Skeletal muscle tissue (tissue), 4 donors: ENCODE data around the gene TNRC6C. TPM values are rescaled to one million over a fixed set of nuclear protein-coding genes. Genes with fewer than 3 reads are reported as not detected.

Source experiments
- H3K27ac ChIP-seq: one replicate; pipeline ENCODE4 v1.7.0; 2013; ENCODE audit warnings: mild to moderate bottlenecking, low read depth, low read length, inconsistent platforms
- H3K27me3 ChIP-seq, 3 donors: one replicate each; pipeline ENCODE4 v1.7.0; 2013; ENCODE audit warnings: low read length in 3 of 3; ENCODE audit not compliant: control insufficient read depth in 3 of 3, insufficient read depth in 3 of 3
- H3K36me3 ChIP-seq, 3 donors: one replicate each; pipeline ENCODE4 v1.7.0; 2013; ENCODE audit warnings: low read length in 3 of 3; ENCODE audit not compliant: control insufficient read depth in 3 of 3, insufficient read depth in 3 of 3
- H3K4me1 ChIP-seq, 3 donors: one replicate each; pipeline ENCODE4 v1.7.0; 2013; ENCODE audit warnings: low read length in 3 of 3, mild to moderate bottlenecking in 3 of 3; ENCODE audit not compliant: control insufficient read depth in 3 of 3, insufficient read depth in 3 of 3
- H3K4me3 ChIP-seq, 3 donors: one replicate each; pipeline ENCODE4 v1.7.0; 2013; ENCODE audit warnings: low read length in 3 of 3
- H3K9ac ChIP-seq, 3 donors: one replicate each; pipeline ENCODE4 v1.7.0; 2013; ENCODE audit warnings: low read length in 3 of 3, mild to moderate bottlenecking in 3 of 3, moderate library complexity in 2 of 3, low read depth in 1 of 3
- H3K9me3 ChIP-seq, 3 donors: one replicate each; pipeline ENCODE4 v1.7.0; 2013; ENCODE audit warnings: low read length in 3 of 3; ENCODE audit not compliant: control insufficient read depth in 3 of 3
- total RNA-seq: library from RNA; depleted of rRNA; stranded (reverse); fragments of >200 nt; gene quantifications from one replicate; pipeline ENCODE4 v1.2.3, GENCODE V29; 2014
- donor health status: Osteomylitis.

Gene TNRC6C
- total RNA-seq, 1 donor from 2014 or later = 12.5 TPM

- Histone ChIP-seq H3K4me1 (peaks cover 20 to 44% (median 30%) of the 10 kb centered on the region in 3 donors), H3K9me3 (no peaks in the 10 kb centered on the region), H3K4me3 (peak overlapping the region in 2 of 3 donors; percentile 2 to 59), H3K27ac (peak overlapping the region; percentile 45), H3K9ac (peak overlapping the region; percentile 0 to 22 (median 18)), H3K27me3 (no peaks in the 10 kb centered on the region), H3K36me3 (no peaks in the 10 kb centered on the region)
Observed at GRCh38 chr17:77995146-77995852, 36.8 kb downstream of the TNRC6C start.

DNA sequence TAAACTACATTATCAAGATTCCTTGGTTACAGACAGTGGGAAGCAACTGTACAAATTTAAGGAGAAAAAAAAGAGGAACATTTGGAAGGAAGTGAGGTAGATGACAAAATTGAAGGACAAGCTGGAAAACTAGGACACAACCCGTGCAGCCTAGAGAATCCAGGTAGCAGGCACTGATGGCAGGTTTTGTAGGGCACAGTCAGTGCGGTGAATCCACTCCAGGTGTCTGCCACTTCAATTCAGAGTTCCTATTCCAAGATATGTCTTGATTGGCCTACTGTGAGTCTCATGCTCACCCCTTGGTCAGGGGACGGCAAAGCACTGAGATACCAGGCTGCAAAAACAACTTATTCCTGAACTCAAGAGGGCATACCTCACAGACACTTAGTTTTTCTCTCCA is 37.8 kb downstream of the TNRC6C start:
- no peaks in the 10 kb centered on the region for H3K9me3 ChIP-seq
- peak overlapping the region in 1 of 3 donors; percentile 28 for H3K9ac ChIP-seq
- H3K27me3 ChIP-seq = no peaks in the 10 kb centered on the region
- peaks cover 24 to 47% (median 34%) of the 10 kb centered on the region in 3 donors for H3K4me1 ChIP-seq
- H3K27ac ChIP-seq = peak overlapping the region; percentile 3
- H3K4me3 ChIP-seq = no peak overlapping the region
- H3K36me3 ChIP-seq = no peaks in the 10 kb centered on the region

GRCh38 chr17:77999413-78000173 is 41.1 kb downstream of the TNRC6C start:
- Histone ChIP-seq H3K27me3 (no peaks in the 10 kb centered on the region), H3K27ac (no peak overlapping the region), H3K4me1 (peaks cover 30 to 44% (median 38%) of the 10 kb centered on the region in 3 donors), H3K4me3 (no peak overlapping the region), H3K9ac (no peak overlapping the region), H3K36me3 (no peaks in the 10 kb centered on the region), H3K9me3 (no peaks in the 10 kb centered on the region)

DNA sequence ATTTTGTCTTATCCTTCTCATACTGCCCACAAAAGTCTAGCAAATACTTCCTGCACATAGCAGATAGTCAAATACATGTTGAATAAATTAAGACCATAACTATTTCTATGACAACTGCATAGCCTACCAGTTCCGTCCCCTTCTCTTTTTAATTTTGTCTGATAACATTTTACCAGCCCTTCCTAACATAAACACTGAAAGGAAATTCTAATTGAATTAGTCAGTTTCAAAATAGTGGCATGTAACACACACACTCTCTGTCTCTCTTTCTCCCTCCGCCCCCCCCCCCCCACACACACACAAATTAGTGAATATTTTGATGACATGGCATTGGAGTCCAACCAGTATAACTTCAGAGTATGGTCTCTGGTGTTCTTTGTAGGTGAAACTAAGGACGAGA is 41.8 kb downstream of the TNRC6C start:
- Histone ChIP-seq H3K4me3 (no peak overlapping the region), H3K9ac (no peak overlapping the region), H3K4me1 (peaks cover 23 to 37% (median 31%) of the 10 kb centered on the region in 3 donors), H3K27ac (no peak overlapping the region), H3K27me3 (no peaks in the 10 kb centered on the region), H3K36me3 (peaks cover 0 to 3% (median 0%) of the 10 kb centered on the region in 3 donors), H3K9me3 (no peaks in the 10 kb centered on the region)

GRCh38 chr17:78001182-78001581 is 42.7 kb downstream of the TNRC6C start:
- H3K9ac ChIP-seq = no peak overlapping the region
- peaks cover 14 to 28% (median 22%) of the 10 kb centered on the region in 3 donors for H3K4me1 ChIP-seq
- no peak overlapping the region for H3K4me3 ChIP-seq
- no peak overlapping the region for H3K27ac ChIP-seq
- peaks cover 0 to 7% (median 0%) of the 10 kb centered on the region in 3 donors for H3K36me3 ChIP-seq
- no peaks in the 10 kb centered on the region for H3K9me3 ChIP-seq
- no peaks in the 10 kb centered on the region for H3K27me3 ChIP-seq

DNA sequence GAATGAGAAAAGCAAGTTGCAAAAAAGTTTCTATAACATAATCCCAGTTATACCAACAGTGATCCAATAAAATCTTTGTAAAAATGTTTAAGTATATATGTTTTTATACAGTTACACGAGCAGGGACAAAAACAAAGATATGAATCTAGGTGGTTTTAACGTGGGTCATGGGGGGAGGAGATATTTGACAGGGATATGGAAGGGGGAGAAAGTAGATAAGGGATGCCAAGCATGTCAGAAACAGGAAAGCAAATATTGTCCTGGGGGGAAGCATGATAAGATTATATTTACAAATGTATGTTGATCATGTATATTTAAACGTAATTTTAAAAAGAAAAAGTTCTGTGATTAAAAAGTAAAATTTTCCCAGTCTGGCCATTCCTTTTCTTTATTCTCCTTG is 43.1 kb downstream of the TNRC6C start:
- H3K27me3 ChIP-seq = no peaks in the 10 kb centered on the region
- H3K9ac ChIP-seq = no peak overlapping the region
- H3K27ac ChIP-seq = no peak overlapping the region
- H3K4me1 ChIP-seq = peaks cover 11 to 24% (median 19%) of the 10 kb centered on the region in 3 donors
- no peaks in the 10 kb centered on the region for H3K9me3 ChIP-seq
- no peak overlapping the region for H3K4me3 ChIP-seq
- peaks cover 0 to 7% (median 0%) of the 10 kb centered on the region in 3 donors for H3K36me3 ChIP-seq

DNA sequence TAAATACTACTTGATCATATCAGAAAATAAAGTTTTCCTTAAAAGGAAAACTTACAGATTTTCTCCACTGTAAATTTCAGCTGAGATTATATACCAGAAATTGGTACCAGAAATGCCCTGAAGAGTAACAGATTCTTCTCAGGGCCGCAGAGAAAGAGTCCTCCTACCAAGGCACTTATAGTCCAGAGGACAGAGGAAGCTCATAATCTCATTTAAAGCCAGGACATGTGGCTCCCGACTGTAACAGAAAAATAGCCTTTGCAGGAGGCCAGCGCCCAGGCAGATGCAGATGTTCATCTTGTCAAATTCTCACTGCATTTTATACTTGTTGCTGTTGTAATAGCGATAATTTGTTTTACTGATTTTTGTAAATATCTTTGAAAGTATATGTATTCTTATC is 43.7 kb downstream of the TNRC6C start:
- H3K9me3 ChIP-seq = no peaks in the 10 kb centered on the region
- H3K27me3 ChIP-seq = no peaks in the 10 kb centered on the region
- no peak overlapping the region for H3K4me3 ChIP-seq
- H3K36me3 ChIP-seq = peaks cover 0 to 7% (median 0%) of the 10 kb centered on the region in 3 donors
- H3K4me1 ChIP-seq = peaks cover 11 to 21% (median 15%) of the 10 kb centered on the region in 3 donors
- no peak overlapping the region for H3K27ac ChIP-seq
- H3K9ac ChIP-seq = peak overlapping the region in 1 of 3 donors; percentile 4

DNA sequence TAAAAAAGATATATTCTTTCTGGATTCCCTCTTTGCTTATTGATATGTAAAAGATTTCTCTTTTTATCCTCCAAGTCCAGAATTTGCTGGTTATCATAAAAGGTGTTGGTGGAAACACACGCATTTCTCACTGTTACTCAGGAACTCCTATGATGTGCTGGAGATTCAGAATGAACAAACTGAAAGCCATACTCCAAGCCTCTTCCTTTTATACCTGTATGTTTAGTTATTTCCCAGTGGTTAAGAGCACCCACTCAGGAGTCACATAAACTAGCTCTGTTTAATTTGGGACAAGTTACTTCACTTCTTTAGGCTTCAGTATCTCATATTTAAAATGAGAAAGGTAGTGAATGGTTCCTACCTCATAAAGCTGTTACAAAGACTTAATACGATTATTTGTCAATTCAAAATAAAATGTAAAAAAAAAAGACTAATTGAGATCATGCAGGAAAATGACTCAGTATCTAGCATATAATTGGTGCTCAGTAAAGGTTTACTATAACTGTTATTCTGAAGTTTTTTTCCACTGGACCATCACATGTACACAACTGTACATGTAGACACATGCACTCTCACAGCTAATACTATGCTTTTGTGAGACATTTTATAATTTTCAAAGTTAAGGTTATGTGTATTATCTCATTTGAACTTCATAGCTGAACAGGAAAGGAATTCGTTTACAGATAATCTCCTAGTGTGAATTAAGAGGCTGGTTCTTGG is 47.1 kb downstream of the TNRC6C start:
- peaks cover 3 to 13% (median 6%) of the 10 kb centered on the region in 3 donors for H3K36me3 ChIP-seq
- peaks cover 7 to 11% (median 7%) of the 10 kb centered on the region in 3 donors for H3K4me1 ChIP-seq
- no peak overlapping the region for H3K9ac ChIP-seq
- no peaks in the 10 kb centered on the region for H3K9me3 ChIP-seq
- H3K27me3 ChIP-seq = no peaks in the 10 kb centered on the region
- H3K27ac ChIP-seq = no peak overlapping the region
- no peak overlapping the region for H3K4me3 ChIP-seq

DNA sequence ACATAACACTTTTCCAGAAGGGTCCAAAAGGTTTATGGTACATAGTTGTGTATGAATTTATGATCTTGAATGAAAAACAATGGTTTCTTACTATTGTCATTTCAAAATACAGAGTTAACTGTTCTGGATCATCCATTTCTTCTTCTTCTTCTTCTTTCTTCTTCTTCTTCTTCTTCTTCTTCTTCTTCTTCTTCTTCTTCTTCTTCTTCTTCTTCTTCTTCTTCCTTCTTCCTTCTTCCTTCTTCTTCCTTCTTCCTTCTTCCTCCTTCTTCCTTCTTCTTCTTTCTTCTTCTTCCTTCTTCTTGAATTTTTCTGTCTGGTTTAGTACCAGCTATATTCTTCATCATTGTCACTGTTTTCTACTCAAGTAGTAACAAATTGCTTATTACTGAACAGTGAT is 47.8 kb downstream of the TNRC6C start:
- Histone ChIP-seq H3K4me3 (no peak overlapping the region), H3K9ac (no peak overlapping the region), H3K4me1 (peaks cover 3 to 6% (median 3%) of the 10 kb centered on the region in 3 donors), H3K36me3 (peaks cover 3 to 13% (median 6%) of the 10 kb centered on the region in 3 donors), H3K9me3 (no peaks in the 10 kb centered on the region), H3K27me3 (no peaks in the 10 kb centered on the region), H3K27ac (no peak overlapping the region)
